Heart right ventricle (tissue), 16 donors: Measurements from ENCODE around the gene NPIPB8. TPM values are rescaled to one million over a fixed set of nuclear protein-coding genes. Genes with fewer than 3 reads are reported as not detected.
"Not testable (repeated sequence)": the region's sequence is repeated elsewhere in the genome, so short reads cannot be mapped to it uniquely, and the experiment has no call there.

Source experiments
- ATAC-seq, 8 donors: fragments of 200-7000 bp; cut with Tn5 transposase; one replicate each; pipeline ENCODE4 v1.9.1; 2020; ENCODE audit warnings: mild to moderate bottlenecking in 8 of 8, moderate library complexity in 8 of 8, moderate number of reproducible peaks in 1 of 8
- DNase-seq, 2 donors: peaks; one replicate each; pipeline ENCODE4 v3.0.0-alpha.2; 2020
- H3K27ac ChIP-seq, 10 donors: fragments of 200-600 bp; sonication (generic) in 2 of 10; one replicate each; pipeline versions ENCODE4 v1.5.0 to v1.8.0; 2020 to 2022; ENCODE audit warnings: mild to moderate bottlenecking in 3 of 10
- H3K27me3 ChIP-seq, 7 donors: fragments of 200-600 bp; one replicate each; pipeline ENCODE4 v1.8.0; 2021 to 2022; ENCODE audit warnings: mild to moderate bottlenecking in 2 of 7
- H3K36me3 ChIP-seq, 9 donors: fragments of 200-600 bp; sonication (generic) in 1 of 9; one replicate each; pipeline versions ENCODE4 v1.5.0 to v1.8.0; 2020 to 2022; ENCODE audit warnings: mild to moderate bottlenecking in 2 of 9
- H3K4me1 ChIP-seq, 9 donors: fragments of 200-600 bp; sonication (generic) in 1 of 9; one replicate each; pipeline versions ENCODE4 v1.5.0 to v1.8.0; 2020 to 2022; ENCODE audit warnings: mild to moderate bottlenecking in 4 of 9
- H3K4me3 ChIP-seq, 10 donors: fragments of 200-600 bp; sonication (generic) in 2 of 10; one replicate each; pipeline versions ENCODE4 v1.5.0 to v1.8.0; 2020 to 2022; ENCODE audit warnings: mild to moderate bottlenecking in 7 of 10, moderate library complexity in 2 of 10
- H3K9me3 ChIP-seq, 11 donors: fragments of 200-600 bp in 10 of 11; sonication (generic) in 2 of 11; one replicate each; pipeline versions ENCODE4 v1.5.0 to v1.8.0; 2013 to 2022; ENCODE audit warnings: mild to moderate bottlenecking in 2 of 11, control low read depth in 1 of 11, moderate library complexity in 1 of 11
- WGBS, 2 donors: extraction: QIAGEN DNeasy Blood & Tissue Kit; methylation state at CpG; one replicate each; pipeline ENCODE4 v1.1.7; 2013; ENCODE audit warnings: inconsistent platforms in 1 of 2; 5-methylcytosine and 5-hydroxymethylcytosine counted together
- intact Hi-C, 10 donors: fragments of 100-400 bp; cut with DNase I; formaldehyde crosslinking; loops; one replicate each; pipeline versions ENCODE4 v1.11.1 to v1.14.2; 2022
- polyA plus RNA-seq, 2 donors: library from polyadenylated mRNA; stranded (reverse); fragments of 200-250 nt; gene quantifications; one replicate each; pipeline ENCODE4 v1.2.3, GENCODE V29; 2013
- total RNA-seq, 10 donors: library from RNA; stranded (reverse); fragmentation: NEBNext Ultra II Directional in 3 of 10; extraction: Animal tissue kit (Norgen Biotek cat#: 25700) in 3 of 10; gene quantifications; one replicate each; pipeline versions ENCODE4 v1.2.1 to v1.2.4, GENCODE V29; 2021 to 2023
- TF ChIP-seq, protein P1 (sequence below), 9 donors: fragments of 200-600 bp; sonication (generic) in 2 of 9; IDR thresholded peaks; one replicate each; pipeline versions ENCODE4 v1.5.0 to v1.8.0; 2021 to 2022; ENCODE audit warnings: antibody characterized with exemption in 9 of 9, mild to moderate bottlenecking in 5 of 9, moderate library complexity in 1 of 9
- donor health status: Arrhythmogenic right ventricular cardiomyopathy.
- donor health status: ischemic (EF 13 %, LVEDD 7.1; RV severe dilation, severe dysfunction).
- donor health status: healthy with polysubstance abuse.
- donor health status: DM: no; HTN: yes; CAD: no.
- donor health status: DM: no; HTN: no; CAD: no.
- donor health status: ischemic (EF 25% LVEDD 6.9; RV normal size, moderate dysfunction).
- donor health status: ischemic (EF 25% LVEDD 5.7; RV mildly dilated, moderate dysfunction).
- donor health status: healthy.
- donor health status: DM: yes; HTN: yes; CAD: no.
- donor health status: Ischemic cardiomyopathy.
- donor health status: ischemic (EF 35%, LVEDD 5.7; RV mildly dilated, moderate dysfunction).
- donor health status: nonischemic (EF 11% LVEDD 7.7; RV severe dilation, severe dysfunction).
- donor health status: DM: yes; HTN: yes; CAD: no.
- donor health status: PGD.
- donor health status: ischemic (EF 29% LVEDD 5.4; RV normal size, mild dysfunction).
- donor health status: nonischemic (EF 23%, LVEDD 6.1; RV moderate dilation, normal function).

Gene NPIPB8
- total and polyA plus RNA-seq, 12 donors: 0.61 TPM; not detected in 11

DNA sequence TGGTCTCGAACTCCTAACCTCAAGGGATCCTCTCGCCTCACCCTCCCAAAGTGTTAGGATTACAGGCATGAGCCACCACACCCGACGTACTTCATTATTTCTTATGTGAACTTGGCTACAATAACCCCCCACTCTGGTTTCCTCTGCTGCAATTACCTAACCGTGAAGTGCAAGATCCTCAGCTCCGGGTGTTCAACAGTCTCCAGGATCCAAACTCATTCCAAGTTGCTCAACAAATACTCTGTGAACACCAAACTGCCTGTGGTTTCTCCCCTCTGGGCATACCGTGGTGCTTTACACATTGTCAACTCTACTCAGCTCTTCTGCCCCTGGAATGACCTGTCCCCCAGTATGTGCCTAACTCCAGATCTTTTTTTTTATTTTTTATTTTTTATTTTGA is 21.2 kb upstream of the NPIPB8 start:
- no peaks in the 10 kb centered on the region for H3K27me3 ChIP-seq
- ATAC-seq (no peak), DNase-seq (no peak)
- peaks cover 0 to 7% (median 0%) of the 10 kb centered on the region in 9 donors for H3K4me1 ChIP-seq
- no peaks in the 10 kb centered on the region for H3K9me3 ChIP-seq
- intact Hi-C loops: loop anchor here in 6 of 10 donors (5.0 kb wide), 4 partner anchors 64 to 339 kb away; partner anchors contain the start of genes APOBR (in 3 of the 6), CLN3 (in 3 of the 6), NUPR1 (in 1 of the 6) and SGF29 (in 1 of the 6)
- WGBS, 2 donors: 75 to 77% methylated on average over 7 of the region's 7 CpGs
- TF ChIP-seq, protein P1, sequence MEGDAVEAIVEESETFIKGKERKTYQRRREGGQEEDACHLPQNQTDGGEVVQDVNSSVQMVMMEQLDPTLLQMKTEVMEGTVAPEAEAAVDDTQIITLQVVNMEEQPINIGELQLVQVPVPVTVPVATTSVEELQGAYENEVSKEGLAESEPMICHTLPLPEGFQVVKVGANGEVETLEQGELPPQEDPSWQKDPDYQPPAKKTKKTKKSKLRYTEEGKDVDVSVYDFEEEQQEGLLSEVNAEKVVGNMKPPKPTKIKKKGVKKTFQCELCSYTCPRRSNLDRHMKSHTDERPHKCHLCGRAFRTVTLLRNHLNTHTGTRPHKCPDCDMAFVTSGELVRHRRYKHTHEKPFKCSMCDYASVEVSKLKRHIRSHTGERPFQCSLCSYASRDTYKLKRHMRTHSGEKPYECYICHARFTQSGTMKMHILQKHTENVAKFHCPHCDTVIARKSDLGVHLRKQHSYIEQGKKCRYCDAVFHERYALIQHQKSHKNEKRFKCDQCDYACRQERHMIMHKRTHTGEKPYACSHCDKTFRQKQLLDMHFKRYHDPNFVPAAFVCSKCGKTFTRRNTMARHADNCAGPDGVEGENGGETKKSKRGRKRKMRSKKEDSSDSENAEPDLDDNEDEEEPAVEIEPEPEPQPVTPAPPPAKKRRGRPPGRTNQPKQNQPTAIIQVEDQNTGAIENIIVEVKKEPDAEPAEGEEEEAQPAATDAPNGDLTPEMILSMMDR (IDR thresholded peaks at IDR 0.05): no peak
- H3K4me3 ChIP-seq: no peak overlapping the region
- peaks cover 0 to 13% (median 0%) of the 10 kb centered on the region in 9 donors for H3K36me3 ChIP-seq
- no peak overlapping the region for H3K27ac ChIP-seq

DNA sequence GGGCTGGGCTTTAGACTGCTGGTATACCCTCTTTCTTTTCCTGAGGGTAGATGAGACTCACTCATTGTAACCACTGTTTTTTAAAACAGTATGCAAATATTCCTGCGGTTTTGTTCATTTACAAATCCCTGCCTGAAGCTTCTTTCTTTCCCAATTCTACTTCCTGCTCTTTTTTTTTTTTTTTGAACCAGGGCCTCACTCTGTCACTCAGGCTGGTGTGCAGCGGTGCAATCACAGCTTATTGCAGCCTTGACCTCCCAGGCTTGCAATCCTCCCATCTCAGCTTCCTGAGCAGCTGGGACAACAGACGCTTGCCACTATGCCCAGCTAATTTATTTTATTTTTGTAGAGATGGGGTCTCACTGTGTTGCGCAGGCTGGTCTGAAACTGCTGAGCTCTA is 20.0 kb upstream of the NPIPB8 start:
- WGBS, 2 donors: 56 to 59% methylated on average over 4 of the region's 4 CpGs
- peaks cover 0 to 18% (median 0%) of the 10 kb centered on the region in 9 donors for H3K4me1 ChIP-seq
- TF ChIP-seq, protein P1 (IDR thresholded peaks at IDR 0.05): no peak
- no peak overlapping the region for H3K27ac ChIP-seq
- H3K36me3 ChIP-seq: peaks cover 0 to 13% (median 0%) of the 10 kb centered on the region in 9 donors
- no peaks in the 10 kb centered on the region for H3K9me3 ChIP-seq
- no peak for ATAC-seq
- intact Hi-C loops: loop anchor here in 6 of 10 donors (5.0 kb wide), 4 partner anchors 66 to 341 kb away; partner anchors contain the start of genes APOBR (in 3 of the 6), CLN3 (in 3 of the 6), NUPR1 (in 1 of the 6) and SGF29 (in 1 of the 6)
- no peak for DNase-seq
- H3K27me3 ChIP-seq: no peaks in the 10 kb centered on the region
- H3K4me3 ChIP-seq: no peak overlapping the region

DNA sequence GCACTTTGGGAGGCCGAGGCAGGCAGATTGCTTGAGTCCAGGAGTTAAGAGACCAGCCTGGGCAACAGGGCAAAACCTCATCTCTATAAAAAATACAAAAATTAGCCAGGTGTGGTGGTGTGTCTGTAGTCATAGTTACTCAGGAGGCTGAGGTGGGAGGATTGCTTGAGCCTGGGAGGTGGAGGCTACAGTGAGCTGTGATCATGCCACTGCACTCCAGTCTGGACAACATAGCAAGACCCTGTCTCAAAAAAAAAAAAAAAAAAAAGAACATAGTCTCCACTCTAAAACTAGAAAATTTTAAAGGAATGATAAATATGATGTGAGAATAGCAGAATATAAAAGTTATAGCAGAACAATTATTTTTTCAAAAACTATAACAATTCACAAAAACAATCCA is 17.5 kb upstream of the NPIPB8 start:
- DNase-seq, H3K27me3 ChIP-seq, intact Hi-C loops, ATAC-seq, H3K27ac ChIP-seq, H3K9me3 ChIP-seq, H3K4me3 ChIP-seq: not testable (repeated sequence)
- peaks cover 0 to 26% (median 0%) of the 10 kb centered on the region in 9 donors for H3K4me1 ChIP-seq
- WGBS, 2 donors: 76 to 89% methylated on average over 1 of the region's 1 CpG
- peaks cover 0 to 13% (median 0%) of the 10 kb centered on the region in 9 donors for H3K36me3 ChIP-seq

DNA sequence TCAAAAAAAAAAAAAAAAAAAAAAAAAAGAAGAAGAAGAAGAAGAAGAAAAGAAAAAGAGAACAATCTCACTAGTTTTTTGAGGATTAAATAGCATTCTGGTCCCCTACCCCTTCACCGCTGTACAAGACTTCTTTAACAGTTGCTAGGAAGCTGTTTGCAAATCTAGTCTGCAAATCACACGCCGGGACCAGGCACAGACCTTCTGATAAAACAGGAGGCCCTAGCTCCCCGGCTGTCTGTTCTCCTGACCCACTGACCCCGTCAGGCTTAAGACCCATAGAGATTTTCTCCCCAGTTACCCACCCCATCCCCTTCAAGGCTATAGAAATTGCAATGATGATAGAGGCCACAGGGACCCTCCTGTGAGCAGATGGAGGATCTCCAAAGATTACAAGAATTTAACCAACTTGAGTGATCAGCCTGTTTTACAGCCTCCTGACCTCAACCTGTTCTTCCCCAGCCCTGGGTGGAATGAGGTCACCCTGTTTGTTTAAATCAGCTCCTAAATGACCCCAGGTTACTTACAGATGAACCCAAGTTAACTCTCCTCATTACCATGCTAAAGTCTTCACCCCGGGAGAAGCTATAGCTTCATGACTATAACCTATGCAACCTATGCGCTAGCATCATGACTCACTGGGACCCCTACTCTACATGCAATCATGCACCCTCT is 16.2 kb upstream of the NPIPB8 start:
- H3K4me3 ChIP-seq: no peak overlapping the region
- intact Hi-C loops: no loop called here

DNA sequence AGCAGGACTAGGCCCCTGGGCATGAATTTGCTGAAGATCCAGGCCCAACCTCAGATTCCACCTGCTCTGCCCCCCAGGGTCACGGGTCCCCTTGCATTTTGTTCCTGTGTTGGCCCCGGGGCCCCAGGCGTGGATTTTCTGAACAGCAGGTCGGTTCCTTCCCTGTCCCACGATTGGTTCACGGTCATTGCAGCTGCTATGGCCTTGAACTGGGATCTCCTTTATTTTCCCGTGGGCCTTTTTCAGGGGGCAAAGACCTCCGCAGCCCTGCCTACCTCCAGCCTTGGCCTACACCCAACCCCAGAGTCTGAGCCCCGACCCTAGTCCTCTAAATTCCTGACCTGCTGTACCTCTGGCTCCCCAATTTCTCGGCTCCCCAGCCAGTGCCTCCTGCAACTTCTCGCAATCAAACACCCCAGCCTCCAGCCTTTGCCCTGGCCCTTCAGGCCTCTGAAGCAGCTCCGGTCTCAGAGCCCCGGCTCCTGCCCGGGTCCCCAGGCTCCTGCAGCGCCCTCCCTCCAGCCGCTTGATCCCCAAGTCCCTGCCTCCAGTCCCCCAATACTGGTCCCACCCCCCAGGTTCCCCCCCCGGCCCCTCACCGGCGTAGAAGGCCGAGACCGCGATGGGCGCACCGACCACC is 15.2 kb upstream of the NPIPB8 start:
- Histone ChIP-seq H3K4me3 (peak overlapping the region; percentile 25 to 68 (median 52)), H3K4me1 (peaks cover 0 to 19% (median 0%) of the 10 kb centered on the region in 9 donors), H3K36me3 (peaks cover 0 to 13% (median 0%) of the 10 kb centered on the region in 9 donors), H3K27ac (peak overlapping the region in 8 of 10 donors; percentile 1 to 58 (median 52))
- H3K9me3 ChIP-seq, H3K27me3 ChIP-seq, DNase-seq, intact Hi-C loops: not testable (repeated sequence)
- ATAC-seq: peak; percentile 20 to 57 (median 44)
- WGBS, 2 donors: 48 to 51% methylated on average over 24 of the region's 24 CpGs

More for the DNA sequence above, 16.2 kb upstream of the NPIPB8 start:
- Histone ChIP-seq H3K4me1 (peaks cover 0 to 26% (median 0%) of the 10 kb centered on the region in 9 donors), H3K36me3 (peaks cover 0 to 13% (median 0%) of the 10 kb centered on the region in 9 donors), H3K27ac (no peak overlapping the region), H3K9me3 (no peaks in the 10 kb centered on the region), H3K27me3 (peaks cover 0 to 7% (median 4%) of the 10 kb centered on the region in 7 donors)
- 70 to 73% methylated on average over 7 of the region's 7 CpGs for WGBS, 2 donors
- ATAC-seq: no peak
- no peak for DNase-seq
- TF ChIP-seq, protein P1 (IDR thresholded peaks at IDR 0.05): no peak
